Hematopoietic multipotent progenitor cell treated with erythropoietin and hydrocortisone succinate and interleukin-3 and kit ligand, for 15 days (in vitro differentiated cells): ENCODE measurements around the gene TNPO1.
"Not testable (repeated sequence)": the region's sequence is repeated elsewhere in the genome, so short reads cannot be mapped to it uniquely, and the experiment has no call there.

Experiments used
- DNase-seq: peaks from one replicate; pipeline ENCODE4 v3.0.0-alpha.2; 2015; ENCODE audit warnings: low spot score

The TNPO1 gene

GRCh38 chr5:72934953-72935725 lies 118.7 kb downstream of the TNPO1 start:
- DNase-seq, result not testable (repeated sequence)

GRCh38 chr5:72936893-72937292 lies 120.4 kb downstream of the TNPO1 start:
- DNase-seq, result no peak

GRCh38 chr5:72937517-72938061 lies 121.1 kb downstream of the TNPO1 start:
- DNase-seq, result no peak

GRCh38 chr5:72938206-72938605 lies 121.7 kb downstream of the TNPO1 start:
- DNase-seq, result no peak

- no peak for DNase-seq
Observed at GRCh38 chr5:72940082-72940481, 123.6 kb downstream of the TNPO1 start.

GRCh38 chr5:72943307-72943706 lies 126.8 kb downstream of the TNPO1 start:
- DNase-seq, result no peak

GRCh38 chr5:72947498-72947897 lies 131.0 kb downstream of the TNPO1 start:
- no peak for DNase-seq

GRCh38 chr5:72949481-72949880 lies 133.0 kb downstream of the TNPO1 start:
- no peak for DNase-seq

GRCh38 chr5:72951671-72952468 lies 135.4 kb downstream of the TNPO1 start:
- no peak for DNase-seq

- DNase-seq, result peak; percentile 57
Observed at GRCh38 chr5:72954389-72954788, 137.9 kb downstream of the TNPO1 start.

- DNase-seq, result peak; percentile 68
Observed at GRCh38 chr5:72955143-72955767, 138.8 kb downstream of the TNPO1 start.

GRCh38 chr5:72955768-72956323 lies 139.4 kb downstream of the TNPO1 start, which contains the start of gene FCHO2:
FCHO2 (plus strand) TSS chr5:72956041; CDS start chr5:72956097, 56 bp downstream.
- DNase-seq, result peak; percentile 99

GRCh38 chr5:72956324-72957140 lies 140.1 kb downstream of the TNPO1 start:
- DNase-seq, result peak; percentile 54

GRCh38 chr5:72957337-72957736 lies 140.9 kb downstream of the TNPO1 start:
- no peak for DNase-seq

- DNase-seq, result no peak
Observed at GRCh38 chr5:72959257-72959656, 142.8 kb downstream of the TNPO1 start.
